Midbrain (tissue), 1 donor: ENCODE data around the gene NCKAP5.
A peak's percentile ranks its signal among the peaks of the same experiment; 100 is the strongest.

Source experiments
- DNase-seq: peaks from one replicate; lab custom pipeline; 2025; lab: John Stamatoyannopoulos, UW

Gene NCKAP5

GRCh38 chr2:132664096-132664495, 904.2 kb downstream of the NCKAP5 start:
- DNase-seq: no peak

DNA sequence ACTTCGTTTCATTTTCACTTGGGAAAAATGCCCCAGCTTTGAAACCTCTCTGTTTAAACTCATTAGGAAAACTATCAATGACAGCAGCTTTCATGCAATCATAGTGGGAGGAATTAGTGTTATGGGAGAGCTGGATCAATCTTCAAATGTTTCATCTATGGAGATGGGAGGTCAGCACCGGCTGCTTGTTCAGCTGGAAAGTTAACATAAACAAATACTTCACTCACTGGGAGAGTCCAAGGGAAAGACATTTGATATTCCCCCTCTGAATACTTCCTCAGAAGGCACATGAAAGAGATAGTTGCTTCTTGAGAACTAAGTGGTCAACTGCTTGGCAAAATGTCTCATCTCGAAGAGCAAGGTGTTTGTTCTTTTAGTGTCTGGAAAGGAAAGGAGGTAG, 905.5 kb downstream of the NCKAP5 start:
- no peak for DNase-seq

DNA sequence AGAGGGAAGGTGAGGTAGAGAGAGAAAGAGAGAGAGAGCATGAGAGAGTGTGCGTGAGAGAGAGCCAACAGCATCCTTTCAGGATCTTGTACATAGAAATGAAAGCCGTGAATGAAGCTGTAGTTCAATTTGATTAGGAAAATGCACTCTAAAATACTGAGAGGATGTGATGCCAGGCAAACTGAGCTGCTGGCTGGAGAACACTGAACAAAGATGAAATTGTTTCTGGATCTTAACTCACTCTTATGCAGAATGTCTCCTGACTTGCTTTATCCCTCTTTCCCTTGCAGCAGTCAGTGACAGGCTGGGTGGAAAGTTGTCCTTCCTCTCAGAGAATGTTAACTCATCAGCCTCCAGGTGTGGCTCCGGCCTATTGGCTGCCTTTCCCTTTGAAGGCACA, 908.9 kb downstream of the NCKAP5 start:
- DNase-seq: no peak

DNA sequence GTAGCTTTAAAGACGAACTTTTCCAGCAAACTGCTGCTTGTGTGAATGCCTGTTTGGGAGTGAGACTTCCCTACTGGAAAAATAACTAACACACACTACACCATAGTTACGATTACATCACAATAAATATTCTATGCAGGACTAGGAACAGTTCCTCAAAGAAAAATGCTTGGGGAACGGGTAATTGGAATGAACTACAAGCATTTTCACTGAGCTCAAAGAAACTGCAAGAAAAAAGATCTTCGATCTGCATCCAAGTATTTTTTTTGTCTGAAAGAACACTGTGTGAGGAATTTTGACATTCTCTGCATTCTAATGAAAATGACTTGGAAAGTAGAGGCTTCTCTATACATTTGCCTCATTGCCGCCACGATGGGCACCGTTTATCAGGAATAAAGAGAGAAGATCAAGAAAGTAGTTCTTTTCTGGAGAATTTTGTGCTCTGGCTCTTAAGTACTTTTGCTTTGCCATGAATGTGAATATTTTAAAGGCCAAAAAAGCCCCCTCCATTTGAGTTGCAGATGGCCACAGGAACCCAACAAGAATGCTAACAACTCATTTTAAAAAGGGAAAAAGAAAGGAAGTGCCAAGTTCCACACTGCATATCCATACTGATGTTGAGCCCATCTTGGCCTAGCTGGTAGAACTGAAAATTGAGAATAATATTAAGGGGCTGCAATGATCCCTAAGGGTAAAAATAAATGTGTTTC, 911.8 kb downstream of the NCKAP5 start:
- DNase-seq: peak; percentile 31

DNA sequence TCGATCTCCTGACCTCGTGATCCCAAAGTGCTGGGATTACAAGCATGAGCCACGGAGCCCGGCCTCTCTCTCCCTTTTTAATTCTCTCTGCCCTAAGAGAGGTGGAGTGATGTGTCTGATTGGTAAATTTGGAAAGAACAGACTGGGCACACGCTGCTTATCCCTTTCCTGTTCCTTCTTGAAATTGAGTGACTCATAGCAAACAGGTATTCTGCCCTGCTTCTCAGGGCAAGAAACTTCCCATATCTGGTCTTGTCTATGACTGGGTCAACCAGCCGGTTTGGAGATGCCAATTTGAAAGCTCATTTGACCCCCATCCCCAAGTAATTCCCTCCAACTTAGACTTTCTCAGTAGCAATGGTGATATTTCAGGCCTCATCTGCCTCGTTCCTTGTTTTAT, 913.3 kb downstream of the NCKAP5 start:
- DNase-seq: no peak

GRCh38 chr2:132654335-132654734, 913.9 kb downstream of the NCKAP5 start:
- no peak for DNase-seq

- DNase-seq: no peak
These were observed 915.8 kb downstream of the NCKAP5 start for GRCh38 chr2:132652474-132652873.

DNA sequence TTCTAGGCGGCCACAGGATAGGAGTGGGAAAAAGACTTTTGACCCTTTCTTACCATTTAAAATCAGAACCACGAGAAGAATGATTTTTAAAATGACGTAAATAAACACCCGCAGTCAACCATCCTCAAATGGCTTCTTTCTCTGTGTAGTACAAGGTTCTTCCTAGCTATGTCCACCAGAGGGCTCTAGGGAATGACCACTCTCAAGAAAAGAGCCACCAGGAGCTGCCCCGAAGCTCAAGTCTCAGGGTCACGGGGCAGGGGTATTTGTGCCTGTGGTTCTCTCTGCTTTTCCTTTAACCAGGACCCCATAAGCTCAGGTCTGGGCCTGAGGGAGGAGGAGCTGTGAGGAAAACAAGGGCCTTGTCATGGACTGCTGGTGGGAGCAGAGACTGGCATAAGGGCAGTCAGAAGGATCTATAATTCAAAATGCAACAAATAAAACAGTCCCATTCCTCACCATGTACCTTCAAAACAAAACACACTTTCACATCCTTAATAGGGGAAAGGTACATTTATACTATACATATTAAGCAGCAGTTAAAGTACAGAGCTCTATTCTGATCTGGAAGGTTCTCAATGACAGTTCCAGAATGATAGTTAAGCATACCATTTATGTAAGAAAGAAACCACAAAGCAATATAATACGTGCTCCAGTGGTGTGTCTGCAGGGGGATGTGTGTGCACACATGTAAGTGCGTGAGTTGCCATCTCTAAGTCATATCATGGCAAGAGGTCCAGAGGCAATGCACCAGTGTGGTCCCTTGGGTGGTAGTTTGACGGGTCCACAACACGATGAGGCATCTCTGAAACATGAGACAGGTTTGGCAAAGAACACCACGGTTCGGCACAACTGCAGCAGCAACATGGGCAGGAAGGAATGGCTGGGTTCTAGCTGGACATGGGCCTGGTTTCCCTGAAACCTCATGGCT, 916.9 kb downstream of the NCKAP5 start:
- DNase-seq: peak; percentile 58

GRCh38 chr2:132646540-132647108, 921.6 kb downstream of the NCKAP5 start:
- no peak for DNase-seq

DNA sequence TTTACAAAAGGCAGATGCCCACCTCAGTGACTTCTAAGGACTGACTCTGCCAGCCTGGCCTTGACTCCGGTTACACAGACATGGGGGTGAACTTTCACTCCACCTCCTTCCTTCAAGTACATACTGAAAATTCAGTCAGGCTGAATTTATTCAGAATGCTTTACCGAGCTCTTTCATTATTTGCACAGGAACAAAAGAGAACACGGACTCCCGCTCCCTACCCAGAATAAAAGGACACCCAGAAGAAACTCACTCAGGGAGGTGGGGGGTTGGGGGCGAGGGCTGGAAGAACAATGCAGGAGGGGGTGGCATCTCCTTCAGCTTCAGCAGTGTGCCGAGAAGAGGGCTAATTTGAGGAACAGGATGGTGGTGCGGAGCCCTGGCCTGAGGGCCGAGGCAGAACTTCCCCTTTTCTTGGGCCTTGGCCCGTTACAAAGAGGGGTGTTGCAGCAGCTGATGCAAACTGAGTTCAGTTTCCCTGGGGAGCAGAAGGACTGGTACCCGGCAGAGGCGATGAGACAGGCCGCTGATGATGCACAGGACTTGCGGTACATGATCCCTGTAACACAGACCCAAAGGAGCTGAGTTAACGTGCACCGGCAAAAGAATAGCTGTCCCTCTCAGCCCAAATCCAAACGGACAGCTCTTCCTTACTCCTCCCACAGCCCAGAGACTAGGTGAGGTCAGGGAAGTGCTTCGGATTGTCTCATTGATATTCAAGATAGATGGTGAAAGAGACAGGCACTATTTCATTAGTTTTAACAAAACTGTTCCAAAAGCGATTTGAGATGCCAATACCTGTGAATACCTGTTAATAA, 922.3 kb downstream of the NCKAP5 start:
- peak; percentile 20 for DNase-seq

GRCh38 chr2:132645176-132645575, 923.1 kb downstream of the NCKAP5 start:
- DNase-seq: no peak

DNA sequence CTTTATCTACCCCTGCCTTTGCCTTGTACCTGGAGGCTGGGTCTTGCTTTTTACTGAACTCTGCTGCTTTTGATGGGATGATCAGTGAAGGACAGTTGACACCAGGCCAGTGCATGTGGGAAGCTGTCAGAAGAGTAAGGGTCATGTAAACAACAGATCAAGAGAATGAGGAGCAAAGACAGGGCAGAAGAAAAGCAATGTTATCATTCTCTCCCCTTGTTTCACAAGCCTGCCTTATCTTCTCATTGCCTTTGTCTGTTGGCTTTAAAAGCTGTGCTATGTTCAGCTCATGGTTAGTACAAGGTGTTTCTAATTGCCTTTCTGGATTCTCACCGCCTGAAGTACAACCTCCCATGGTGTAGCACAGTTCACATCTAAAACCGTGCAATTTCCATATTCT, 925.8 kb downstream of the NCKAP5 start:
- DNase-seq: no peak

DNA sequence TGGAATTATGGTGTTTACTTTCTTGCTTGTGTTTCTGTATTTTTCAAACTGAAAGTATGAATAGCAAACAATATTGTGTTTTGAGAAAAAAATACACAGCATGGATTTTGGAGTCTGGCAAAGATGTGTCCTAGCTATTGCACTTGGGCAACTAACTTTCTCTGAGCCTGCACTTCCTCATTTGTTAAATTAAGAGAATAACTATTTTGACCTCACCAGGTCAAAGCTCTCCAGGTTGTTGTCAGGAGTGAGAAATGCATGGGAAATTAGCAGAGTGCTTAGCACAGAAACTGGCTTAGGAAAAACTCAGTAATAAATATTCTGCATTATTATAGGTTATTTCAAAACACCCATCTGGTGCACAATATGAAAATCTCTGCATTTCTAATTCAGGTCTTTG, 926.4 kb downstream of the NCKAP5 start:
- no peak for DNase-seq

- no peak for DNase-seq
These were observed 928.1 kb downstream of the NCKAP5 start for GRCh38 chr2:132640116-132640515.

GRCh38 chr2:132638313-132639040, 929.8 kb downstream of the NCKAP5 start:
- DNase-seq: no peak

GRCh38 chr2:132636346-132636745, 931.9 kb downstream of the NCKAP5 start:
- no peak for DNase-seq

DNA sequence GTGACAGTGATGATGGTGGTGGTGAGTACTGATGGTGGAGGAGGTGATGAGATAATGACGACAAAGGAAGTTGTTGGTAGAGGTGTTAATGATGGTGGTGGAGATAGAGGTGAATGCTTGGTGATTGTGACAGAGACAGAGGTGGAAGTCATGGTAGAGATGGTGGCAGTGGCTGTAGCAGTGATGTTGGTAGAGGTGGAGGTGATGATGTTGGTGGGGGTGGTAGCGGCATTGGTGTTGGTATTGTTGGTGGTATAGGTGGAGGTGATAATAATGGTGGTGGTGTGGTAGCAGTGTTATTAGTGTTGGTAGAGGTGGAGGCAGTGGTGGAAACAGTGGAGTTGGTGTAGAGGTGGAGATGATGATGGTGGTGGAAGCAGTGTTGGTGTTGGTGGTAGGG, 934.6 kb downstream of the NCKAP5 start:
- no peak for DNase-seq

GRCh38 chr2:132632000-132632649, 936.1 kb downstream of the NCKAP5 start:
- peak; percentile 58 for DNase-seq

DNA sequence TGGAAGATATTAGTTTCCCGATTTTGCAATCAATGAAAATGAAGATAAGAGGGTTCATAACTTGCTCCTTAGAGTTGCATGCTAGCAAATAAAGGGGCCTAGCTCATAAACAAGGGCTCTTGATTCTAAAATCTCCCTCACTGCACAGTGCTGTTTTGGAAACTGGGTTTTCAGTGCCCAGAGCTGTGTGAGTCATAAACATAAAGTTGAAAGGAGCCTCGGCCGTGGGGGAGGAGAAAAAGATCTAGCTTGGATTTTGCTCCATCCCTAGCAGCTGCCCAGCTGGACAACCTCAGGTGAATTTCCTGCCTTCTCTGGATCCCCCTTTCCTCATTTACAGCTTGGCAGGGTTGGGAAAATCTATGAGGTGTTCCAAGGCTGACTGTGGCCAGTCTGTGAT, 940.7 kb downstream of the NCKAP5 start:
- DNase-seq: no peak

- no peak for DNase-seq
These were observed 945.0 kb downstream of the NCKAP5 start for GRCh38 chr2:132623096-132623839.
